HepG2 (cell line): Measurements from ENCODE around the gene CAPN11. TPM values are rescaled to one million over a fixed set of nuclear protein-coding genes. Genes with fewer than 3 reads are reported as not detected.

Experiments used
- CCAR2 ChIP-seq: fragments of 200-400 bp; formaldehyde crosslinking; optimal IDR thresholded peaks from 2 replicates; pipeline ENCODE3; 2018; ENCODE audit warnings: low read depth, mild to moderate bottlenecking, low read length, moderate library complexity
- FOXA1 ChIP-seq, 2 experiments: fragments of 450-650 bp in 1 of 2; sonication (generic) in 1 of 2; formaldehyde crosslinking in 1 of 2; IDR thresholded peaks; 2 replicates each; pipeline versions ENCODE4 v1.4.0 to v1.6.1; 2016 to 2020; ENCODE audit warnings: missing genetic modification reagents in 1 of 2
- GABPA ChIP-seq, 2 experiments: IDR thresholded peaks; 2 replicates each; pipeline ENCODE4 v1.6.1; 2011 to 2016; ENCODE audit warnings: low read depth in 2 of 2, low read length in 1 of 2, missing biosample characterization in 1 of 2, missing genetic modification characterization in 1 of 2
- HNRNPUL1 ChIP-seq: fragments of 200-400 bp; formaldehyde crosslinking; IDR thresholded peaks from 2 replicates; pipeline ENCODE4 v1.6.1; 2017; ENCODE audit warnings: low read depth, mild to moderate bottlenecking, low read length, moderate library complexity
- IKZF5 ChIP-seq: IDR thresholded peaks from 2 replicates; pipeline ENCODE4 v1.6.1; 2018; ENCODE audit warnings: missing genetic modification reagents, mild to moderate bottlenecking, missing compliant biosample characterization
- MTERF4 ChIP-seq: sonication (generic); formaldehyde crosslinking; IDR thresholded peaks from 2 replicates; pipeline ENCODE4 v1.8.0; 2023; ENCODE audit warnings: mild to moderate bottlenecking, missing genetic modification reagents
- NCOA5 ChIP-seq: sonication (generic); formaldehyde crosslinking; IDR thresholded peaks from 2 replicates; pipeline ENCODE4 v1.4.0; 2020; ENCODE audit warnings: missing genetic modification reagents
- NFKBIZ ChIP-seq: IDR thresholded peaks from 2 replicates; pipeline ENCODE4 v1.6.1; 2018; ENCODE audit warnings: missing genetic modification reagents, missing compliant biosample characterization
- NR2C2 ChIP-seq: sonication (generic); formaldehyde crosslinking; IDR thresholded peaks from 2 replicates; pipeline ENCODE4 v1.4.0; 2020; ENCODE audit warnings: missing genetic modification reagents, mild to moderate bottlenecking, moderate library complexity, borderline replicate concordance
- PCBP1 ChIP-seq: fragments of 200-400 bp; formaldehyde crosslinking; IDR thresholded peaks from 2 replicates; pipeline ENCODE4 v1.6.1; 2017; ENCODE audit warnings: mild to moderate bottlenecking, low read depth, low read length, borderline replicate concordance
- PHF20 ChIP-seq: sonication (generic); formaldehyde crosslinking; IDR thresholded peaks from 2 replicates; pipeline ENCODE4 v1.5.0; 2020; ENCODE audit warnings: mild to moderate bottlenecking, missing genetic modification reagents
- PITX1 ChIP-seq: sonication (generic); formaldehyde crosslinking; IDR thresholded peaks from 2 replicates; pipeline ENCODE4 v1.5.1; 2020; ENCODE audit warnings: mild to moderate bottlenecking, missing genetic modification reagents
- POLR2G ChIP-seq: fragments of 200-400 bp; formaldehyde crosslinking; IDR thresholded peaks from 2 replicates; pipeline ENCODE4 v1.6.1; 2018; ENCODE audit warnings: mild to moderate bottlenecking, low read depth, low read length, moderate library complexity
- REL ChIP-seq: sonication (generic); formaldehyde crosslinking; conservative IDR thresholded peaks from 2 replicates; pipeline ENCODE4 v1.8.0; 2022; ENCODE audit warnings: mild to moderate bottlenecking, missing genetic modification reagents, moderate library complexity
- RFXAP ChIP-seq: sonication (generic); formaldehyde crosslinking; IDR thresholded peaks from 2 replicates; pipeline ENCODE4 v1.4.0; 2020; ENCODE audit warnings: missing genetic modification reagents, borderline replicate concordance
- RORA ChIP-seq: sonication (generic); formaldehyde crosslinking; IDR thresholded peaks from 2 replicates; pipeline ENCODE4 v1.5.0; 2020; ENCODE audit warnings: mild to moderate bottlenecking, missing genetic modification reagents, moderate library complexity
- RXRB ChIP-seq: IDR thresholded peaks from 2 replicates; pipeline ENCODE4 v1.6.1; 2016; ENCODE audit warnings: borderline replicate concordance, missing genetic modification reagents, missing compliant biosample characterization
- SATB2 ChIP-seq: sonication (generic); formaldehyde crosslinking; IDR thresholded peaks from 2 replicates; pipeline ENCODE4 v1.5.0; 2020; ENCODE audit warnings: missing genetic modification reagents
- SP5 ChIP-seq: IDR thresholded peaks from 2 replicates; pipeline ENCODE4 v1.6.1; 2016; ENCODE audit warnings: low read depth, borderline replicate concordance
- SRSF1 ChIP-seq: fragments of 200-400 bp; formaldehyde crosslinking; optimal IDR thresholded peaks from 2 replicates; pipeline ENCODE3; 2017; ENCODE audit warnings: mild to moderate bottlenecking, low read depth, low read length, moderate library complexity
- ZGPAT ChIP-seq: IDR thresholded peaks from 2 replicates; pipeline ENCODE4 v1.6.1; 2016; ENCODE audit warnings: mild to moderate bottlenecking
- ZNF430 ChIP-seq: sonication (generic); formaldehyde crosslinking; IDR thresholded peaks from 2 replicates; pipeline ENCODE4 v1.9.0; 2021; ENCODE audit warnings: mild to moderate bottlenecking, missing genetic modification reagents
- ZNF746 ChIP-seq: sonication (generic); formaldehyde crosslinking; IDR thresholded peaks from 2 replicates; pipeline ENCODE4 v1.8.0; 2022; ENCODE audit warnings: mild to moderate bottlenecking, missing genetic modification reagents
- polyA plus RNA-seq, 8 experiments: library from polyadenylated mRNA; depleted of rRNA in 3 of 8; stranded (reverse) in 7 of 8; unstranded in 1 of 8; fragments of >200 nt; fragmentation: Illumina TruSeq in 4 of 8; extraction: Trizol in 4 of 8; gene quantifications; 2 replicates each; pipeline versions ENCODE4 v1.2.1 to v1.2.3, GENCODE V29; 2011 to 2016; ENCODE audit warnings: low read depth in 4 of 8, missing spikeins in 1 of 8, mixed read lengths in 1 of 8; ENCODE audit not compliant: insufficient read depth in 1 of 8
- total RNA-seq, 5 experiments: library from RNA; depleted of rRNA; stranded (reverse); fragments of >200 nt; fragmentation: Illumina TruSeq; extraction: Trizol; gene quantifications; 2 replicates each; pipeline ENCODE4 v1.2.3, GENCODE V29; 2016; ENCODE audit warnings: low read depth in 1 of 5
- TF ChIP-seq, protein P1 (sequence below): sonication (generic); formaldehyde crosslinking; IDR thresholded peaks from 2 replicates; pipeline ENCODE4 v1.4.0; 2020; ENCODE audit warnings: missing genetic modification reagents

Gene CAPN11
- total and polyA plus RNA-seq, 2 of the 13 experiments (the other 11 are each of a cell fraction or from before 2014, with no cell fraction given): 0.07 to 0.11 TPM

GRCh38 chr6:44133003-44133931 lies 25.4 kb upstream of the CAPN11 start (continued):
- TF ChIP-seq RFXAP (CRISPR knock-in tag) (no peak), PHF20 (CRISPR knock-in tag) (no peak), POLR2G (no peak), RORA (CRISPR knock-in tag) (no peak), SATB2 (CRISPR knock-in tag) (no peak), RXRB (CRISPR knock-in tag) (no peak), REL (no peak), IKZF5 (CRISPR knock-in tag) (0 out of 2 replicates have a peak, but pooled peaks have one; percentile 12), SRSF1 (peak; percentile 43), NFKBIZ (CRISPR knock-in tag) (no peak), ZNF746 (CRISPR knock-in tag) (no peak), MTERF4 (no peak), PCBP1 (0 out of 2 replicates have a peak, but pooled peaks have one; percentile 66), ZNF430 (CRISPR knock-in tag) (0 out of 2 replicates have a peak, but pooled peaks have one; percentile 24), CCAR2 (no peak), GABPA (IDR thresholded peaks at IDR 0.05; ENCODE audit: low read depth, low read length) (no peak), GABPA (CRISPR knock-in tag; IDR thresholded peaks at IDR 0.05; ENCODE audit: low read depth) (peak; percentile 50; the same call in 1 of the 2 replicates), FOXA1 (IDR thresholded peaks at IDR 0.05) (no peak), FOXA1 (CRISPR knock-in tag; IDR thresholded peaks at IDR 0.05) (peak; percentile 55), ZGPAT (CRISPR knock-in tag) (no peak), NCOA5 (no peak), NR2C2 (CRISPR knock-in tag) (peak; percentile 40; the same call in 1 of the 2 replicates), PITX1 (peak; percentile 61; the same call in 1 of the 2 replicates), HNRNPUL1 (no peak), SP5 (CRISPR knock-in tag) (no peak)
- TF ChIP-seq, protein P1, sequence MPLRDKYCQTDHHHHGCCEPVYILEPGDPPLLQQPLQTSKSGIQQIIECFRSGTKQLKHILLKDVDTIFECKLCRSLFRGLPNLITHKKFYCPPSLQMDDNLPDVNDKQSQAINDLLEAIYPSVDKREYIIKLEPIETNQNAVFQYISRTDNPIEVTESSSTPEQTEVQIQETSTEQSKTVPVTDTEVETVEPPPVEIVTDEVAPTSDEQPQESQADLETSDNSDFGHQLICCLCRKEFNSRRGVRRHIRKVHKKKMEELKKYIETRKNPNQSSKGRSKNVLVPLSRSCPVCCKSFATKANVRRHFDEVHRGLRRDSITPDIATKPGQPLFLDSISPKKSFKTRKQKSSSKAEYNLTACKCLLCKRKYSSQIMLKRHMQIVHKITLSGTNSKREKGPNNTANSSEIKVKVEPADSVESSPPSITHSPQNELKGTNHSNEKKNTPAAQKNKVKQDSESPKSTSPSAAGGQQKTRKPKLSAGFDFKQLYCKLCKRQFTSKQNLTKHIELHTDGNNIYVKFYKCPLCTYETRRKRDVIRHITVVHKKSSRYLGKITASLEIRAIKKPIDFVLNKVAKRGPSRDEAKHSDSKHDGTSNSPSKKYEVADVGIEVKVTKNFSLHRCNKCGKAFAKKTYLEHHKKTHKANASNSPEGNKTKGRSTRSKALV: no peak
